GM21526 (cell line): ENCODE data around the gene LACTB.

ENCODE experiments used
- ATAC-seq: cut with Tn5 transposase; IDR thresholded peaks from one replicate; pipeline ENCODE4 v1.9.1; 2021; ENCODE audit warnings: moderate library complexity; ENCODE audit not compliant: unreplicated experiment, low FRiP score

The LACTB gene, protein sequence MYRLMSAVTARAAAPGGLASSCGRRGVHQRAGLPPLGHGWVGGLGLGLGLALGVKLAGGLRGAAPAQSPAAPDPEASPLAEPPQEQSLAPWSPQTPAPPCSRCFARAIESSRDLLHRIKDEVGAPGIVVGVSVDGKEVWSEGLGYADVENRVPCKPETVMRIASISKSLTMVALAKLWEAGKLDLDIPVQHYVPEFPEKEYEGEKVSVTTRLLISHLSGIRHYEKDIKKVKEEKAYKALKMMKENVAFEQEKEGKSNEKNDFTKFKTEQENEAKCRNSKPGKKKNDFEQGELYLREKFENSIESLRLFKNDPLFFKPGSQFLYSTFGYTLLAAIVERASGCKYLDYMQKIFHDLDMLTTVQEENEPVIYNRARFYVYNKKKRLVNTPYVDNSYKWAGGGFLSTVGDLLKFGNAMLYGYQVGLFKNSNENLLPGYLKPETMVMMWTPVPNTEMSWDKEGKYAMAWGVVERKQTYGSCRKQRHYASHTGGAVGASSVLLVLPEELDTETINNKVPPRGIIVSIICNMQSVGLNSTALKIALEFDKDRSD

DNA sequence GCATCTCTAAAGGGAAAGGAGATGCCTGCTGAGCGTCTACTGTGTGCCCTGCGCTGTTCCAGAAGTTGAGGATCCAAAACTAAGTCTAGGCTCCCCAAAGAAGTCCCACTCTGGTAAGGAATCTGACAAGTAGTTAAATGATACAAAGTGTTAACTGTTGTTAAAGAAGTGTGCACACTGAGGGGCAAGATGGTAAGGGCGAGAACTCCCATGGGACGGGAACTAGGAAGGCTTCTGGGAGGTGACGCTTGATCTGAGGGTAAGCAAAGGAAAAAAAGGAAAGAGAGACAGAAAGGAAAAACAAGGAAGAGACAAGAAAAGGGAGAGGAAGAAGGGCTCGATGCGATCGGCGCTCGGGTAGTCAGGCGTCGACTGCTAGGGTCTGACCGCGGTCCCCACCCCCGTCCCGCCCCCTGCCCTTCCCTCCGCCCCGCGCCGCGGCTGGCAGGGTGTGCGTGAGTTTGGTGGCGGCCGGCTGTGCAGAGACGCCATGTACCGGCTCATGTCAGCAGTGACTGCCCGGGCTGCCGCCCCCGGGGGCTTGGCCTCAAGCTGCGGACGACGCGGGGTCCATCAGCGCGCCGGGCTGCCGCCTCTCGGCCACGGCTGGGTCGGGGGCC lies at the start of gene LACTB:
LACTB (plus strand) TSS at position 480 of the 620 bp plus-strand sequence; CDS start at position 491, 11 bp downstream.
- peak; percentile 60 for ATAC-seq

DNA sequence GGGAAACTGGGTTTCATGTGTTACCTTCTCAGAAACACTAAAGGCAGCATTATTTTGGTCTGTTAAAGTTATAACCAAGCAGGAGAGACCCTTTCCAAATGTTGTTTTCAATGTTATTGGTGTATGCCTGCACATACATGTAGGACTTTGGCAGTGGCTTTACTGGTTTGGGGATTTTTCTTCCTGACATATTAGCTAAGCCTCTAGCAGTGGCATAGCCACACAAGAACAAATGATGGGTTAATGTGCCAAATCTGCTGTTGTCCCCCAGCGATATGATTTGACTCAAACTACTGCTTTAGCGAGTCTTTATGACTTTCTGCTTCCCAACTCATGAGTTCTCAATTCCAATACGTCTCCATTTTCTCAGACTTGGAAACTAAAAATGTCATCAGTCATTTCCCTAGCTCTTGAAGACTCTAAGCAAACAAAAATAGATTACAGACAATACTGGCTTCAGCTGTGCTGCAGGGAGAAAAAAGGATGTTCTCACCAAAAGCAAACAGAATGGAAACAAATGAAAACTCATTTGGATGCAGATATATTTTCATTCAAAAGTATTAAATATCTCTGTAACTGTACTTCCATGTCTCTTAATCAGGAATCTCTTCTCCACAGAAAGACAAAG lies 49.5 kb upstream of the LACTB start:
- no peak for ATAC-seq

DNA sequence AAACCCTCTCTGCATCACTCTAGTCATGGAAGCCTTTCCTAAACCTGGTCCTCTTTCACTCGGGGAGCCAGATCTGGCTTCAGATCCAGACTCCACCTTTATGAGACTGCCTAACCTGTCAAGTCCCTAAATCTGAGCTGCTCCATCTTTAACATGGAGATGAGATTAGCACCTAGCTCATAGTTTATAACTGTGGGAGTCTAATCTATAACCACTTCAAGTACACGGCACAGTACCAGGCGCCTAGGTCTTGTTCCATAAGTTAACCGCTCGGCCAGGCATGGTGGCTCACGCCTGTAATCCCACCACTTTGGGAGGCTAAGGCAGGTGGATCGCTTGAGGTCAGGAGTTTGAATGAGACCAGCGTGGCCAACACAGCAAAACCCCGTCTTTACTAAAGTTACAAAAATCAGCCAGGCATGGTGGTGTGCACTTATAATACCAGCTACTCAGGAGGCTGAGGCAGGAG lies 48.8 kb upstream of the LACTB start:
- ATAC-seq, result no peak

DNA sequence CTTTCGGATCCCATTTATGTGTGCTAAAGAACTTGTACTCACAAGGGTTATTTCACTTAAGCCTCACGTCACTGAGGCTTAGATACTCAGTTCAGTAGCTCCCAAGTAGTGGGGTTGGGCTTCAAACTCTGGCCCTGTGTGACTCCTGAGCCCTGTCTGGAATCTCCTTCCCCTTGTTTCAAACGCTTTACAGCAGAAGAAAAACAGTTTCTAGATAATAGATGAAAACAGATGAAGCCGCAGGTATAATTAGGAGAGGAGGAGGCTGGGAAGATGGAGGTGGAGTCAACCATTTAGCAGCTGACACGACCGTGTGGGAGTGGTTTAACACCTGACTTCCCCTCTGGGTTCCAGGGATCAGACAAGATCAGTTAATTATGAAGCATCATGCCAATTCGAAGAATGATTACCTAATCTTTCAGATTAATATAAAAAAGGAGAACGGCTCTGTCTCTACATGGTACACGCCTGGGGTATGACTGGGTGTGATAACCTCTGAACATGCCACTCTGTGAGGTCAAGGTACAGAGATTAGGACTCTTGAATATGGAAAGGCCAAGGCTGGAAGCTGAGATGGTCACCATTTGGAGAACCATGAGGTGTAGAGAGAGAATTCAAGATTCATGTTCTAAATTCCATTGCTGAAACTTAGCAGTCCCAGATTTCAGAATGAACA lies 48.0 kb upstream of the LACTB start:
- ATAC-seq, result no peak

DNA sequence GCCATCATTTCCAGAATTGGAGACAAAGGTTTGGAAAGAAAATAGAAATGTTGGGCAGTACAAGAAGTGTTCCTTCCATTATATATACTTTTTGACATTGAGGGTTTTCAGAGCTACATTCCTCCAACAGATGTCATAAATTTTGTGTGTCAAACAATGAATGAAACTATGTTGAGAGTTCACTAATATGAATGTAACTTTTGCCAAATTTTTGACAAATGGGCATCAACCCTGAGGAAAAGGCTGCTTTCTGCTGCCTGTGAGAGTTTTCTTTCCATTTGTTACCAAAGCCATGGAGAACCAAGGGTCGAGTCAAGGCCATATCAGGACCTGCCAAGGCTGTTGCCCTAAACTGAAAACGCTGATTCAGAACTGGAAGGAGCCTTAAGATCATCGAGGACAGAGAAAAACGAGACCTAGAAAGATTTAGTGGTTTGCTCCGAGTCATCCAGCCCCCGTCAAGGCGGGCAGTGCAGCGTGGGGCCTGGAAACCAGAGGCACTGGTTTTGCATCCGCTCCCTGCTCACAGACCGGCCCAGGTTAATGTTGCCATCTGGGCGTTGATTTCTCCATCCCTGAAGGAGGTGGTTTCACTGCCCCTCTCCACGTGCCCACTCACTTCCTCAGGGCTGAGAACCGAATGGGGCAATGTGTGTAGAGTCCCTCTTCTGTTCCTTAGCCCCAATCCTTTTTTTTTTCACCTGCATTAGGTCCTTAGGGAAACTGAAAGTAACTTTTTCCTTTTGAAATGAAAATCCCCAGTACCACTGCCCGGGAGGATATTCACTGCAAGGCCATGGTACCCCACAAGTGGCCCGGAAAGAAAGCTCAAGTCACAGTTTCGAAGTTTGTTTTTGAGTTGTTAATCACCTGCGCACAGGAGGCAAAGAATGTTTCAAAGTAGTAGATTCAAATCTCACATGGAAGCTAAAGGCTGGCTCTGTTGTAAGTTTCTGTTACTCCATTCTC lies 46.4 kb upstream of the LACTB start:
- no peak for ATAC-seq

DNA sequence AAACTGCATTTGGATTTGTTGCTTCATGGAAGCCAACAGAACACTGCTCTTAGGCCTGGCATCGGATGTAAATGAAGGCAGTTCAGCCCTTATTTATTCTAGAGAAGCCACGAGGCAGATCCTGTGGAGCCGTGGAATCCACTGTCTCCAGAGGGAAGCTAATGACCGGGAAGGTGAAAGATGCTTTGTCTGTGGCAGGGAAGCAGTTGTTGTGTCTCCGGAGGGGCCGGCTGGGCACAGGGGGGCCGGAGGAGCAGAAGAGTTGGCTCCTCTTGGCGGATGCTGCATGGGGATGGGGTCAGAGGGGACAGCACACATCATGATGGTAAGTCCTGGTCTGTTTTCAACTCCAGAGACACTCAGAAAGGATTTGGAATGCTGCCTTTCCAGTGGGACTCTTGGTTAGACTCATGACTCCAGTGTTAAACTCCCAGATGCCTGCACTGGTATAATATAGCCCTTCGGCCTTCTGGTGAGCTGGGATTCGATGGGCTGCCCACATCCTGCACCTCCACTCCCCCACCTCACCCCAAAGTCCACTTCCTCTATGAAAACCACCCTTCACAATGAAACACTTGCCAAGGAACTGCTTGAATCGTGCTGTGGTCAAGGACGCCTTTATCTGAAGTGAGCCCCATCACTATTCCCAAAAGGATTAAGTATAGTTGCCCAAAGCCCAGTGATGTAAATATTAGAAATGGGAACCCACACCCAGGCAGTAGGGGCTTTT lies 45.5 kb upstream of the LACTB start:
- ATAC-seq, result no peak

DNA sequence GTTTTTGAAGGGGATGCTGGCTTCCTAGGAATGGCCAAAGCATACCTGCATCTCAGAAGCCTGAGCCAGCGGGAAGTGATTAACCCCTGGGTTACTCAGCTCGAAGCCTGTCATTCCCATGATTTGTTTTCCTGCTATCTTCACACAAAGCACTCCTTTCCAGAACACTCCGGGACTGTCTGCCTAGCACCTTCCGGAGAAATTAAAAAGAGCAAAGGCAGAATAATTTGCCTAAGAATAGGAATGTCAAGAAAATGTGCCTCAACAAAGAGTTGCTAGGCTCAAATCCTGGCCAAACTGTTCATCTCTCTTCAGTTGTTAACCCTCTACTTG lies 45.0 kb upstream of the LACTB start:
- ATAC-seq, result no peak

DNA sequence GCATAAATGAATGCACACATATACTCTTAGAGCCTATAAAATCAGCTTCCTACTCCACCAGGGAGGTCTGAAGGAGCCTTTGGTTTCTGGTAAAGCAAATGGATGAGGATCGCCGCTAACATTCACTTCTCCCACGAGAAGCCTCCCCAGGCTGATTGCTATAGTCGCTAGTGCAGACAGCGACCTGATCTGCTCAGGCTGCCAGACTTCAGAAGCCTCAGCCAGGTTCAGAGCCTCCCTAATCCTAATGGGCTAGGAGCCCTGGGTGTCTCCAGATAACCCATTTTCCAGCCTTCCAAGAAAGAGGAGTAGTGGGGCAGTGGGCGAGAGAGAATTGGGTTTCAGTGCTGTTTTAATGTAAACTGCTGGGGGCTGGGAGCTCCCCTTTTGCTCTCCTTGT lies 43.7 kb upstream of the LACTB start:
- no peak for ATAC-seq

DNA sequence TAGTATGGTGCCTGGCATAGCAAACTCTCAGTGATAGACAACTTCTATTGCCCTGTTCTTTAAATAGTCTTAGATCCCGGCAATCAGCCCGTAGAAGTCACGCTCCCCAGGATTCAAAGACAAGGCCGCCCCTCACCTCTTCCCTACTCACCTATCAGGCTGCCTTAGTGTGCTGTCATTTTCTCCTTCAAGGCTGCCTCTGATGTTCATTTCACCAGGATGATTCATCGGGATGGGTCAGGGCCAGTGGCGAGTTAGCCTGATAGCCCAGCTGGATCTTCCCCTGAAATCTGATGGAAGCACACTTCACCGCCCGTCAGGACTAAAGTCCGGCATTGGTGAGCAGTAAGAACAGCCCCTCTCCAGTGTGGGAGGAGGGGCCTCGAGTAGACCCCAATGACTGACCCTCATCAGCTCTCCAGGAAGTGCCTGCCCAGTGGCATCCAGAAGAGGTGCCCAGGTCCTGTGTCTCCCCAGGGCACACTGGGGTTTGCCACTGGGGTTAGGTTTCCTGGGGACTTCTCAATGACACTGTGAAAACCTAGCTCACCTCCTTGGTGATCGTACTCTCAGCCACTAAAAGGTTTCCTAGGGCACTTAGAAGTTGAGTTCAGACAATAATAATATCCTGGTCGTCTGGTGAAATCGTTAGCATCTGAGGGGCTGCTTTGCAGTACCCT lies 41.6 kb upstream of the LACTB start:
- no peak for ATAC-seq

DNA sequence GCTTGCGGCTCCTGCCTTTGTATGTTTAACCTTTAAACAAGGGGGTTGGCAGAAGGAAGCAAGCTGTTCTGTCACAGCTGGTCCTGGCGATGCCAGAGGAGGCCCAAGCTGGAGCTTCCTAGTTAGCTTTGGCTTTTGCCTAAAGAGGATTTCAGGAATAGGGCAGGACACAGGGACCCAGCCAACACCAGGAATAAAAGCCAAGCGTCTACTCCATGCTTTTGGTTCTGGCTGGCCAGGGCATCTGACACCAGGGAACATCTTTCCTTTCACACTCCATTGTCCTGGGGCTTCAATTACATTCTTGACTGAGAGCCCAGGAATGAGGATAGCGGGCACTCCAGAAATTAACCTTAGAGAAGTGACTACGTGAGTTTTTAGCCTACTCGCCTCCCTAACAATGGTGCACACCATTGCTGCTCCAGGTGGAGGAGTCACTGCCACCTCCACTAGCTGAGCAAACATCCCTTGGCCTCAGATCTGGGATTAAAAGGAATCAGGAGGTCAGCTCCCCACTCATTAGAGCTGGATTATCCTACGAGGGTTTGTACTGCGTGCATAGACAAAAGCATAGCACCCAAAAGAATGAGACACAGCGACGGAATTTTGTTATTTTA lies 40.9 kb upstream of the LACTB start:
- no peak for ATAC-seq

DNA sequence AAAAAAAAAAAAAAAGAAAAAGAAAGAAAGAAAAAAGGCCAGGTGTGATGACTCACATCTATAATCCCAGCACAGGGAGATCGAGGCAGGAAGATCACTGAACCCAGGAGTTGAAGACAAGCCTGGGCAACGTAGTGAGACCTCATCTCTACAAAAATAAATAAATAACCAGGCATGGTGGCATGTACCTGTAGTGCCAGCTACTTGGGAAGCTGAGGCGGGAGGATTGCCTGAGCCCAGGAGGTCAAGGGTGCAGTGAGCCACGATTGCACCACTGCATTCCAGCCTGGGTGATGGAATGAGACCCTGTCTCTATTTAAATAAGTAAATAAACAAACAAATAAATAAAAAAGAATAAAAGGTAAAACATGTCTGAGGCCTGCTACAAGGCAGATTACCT lies 39.3 kb upstream of the LACTB start:
- ATAC-seq, result no peak

DNA sequence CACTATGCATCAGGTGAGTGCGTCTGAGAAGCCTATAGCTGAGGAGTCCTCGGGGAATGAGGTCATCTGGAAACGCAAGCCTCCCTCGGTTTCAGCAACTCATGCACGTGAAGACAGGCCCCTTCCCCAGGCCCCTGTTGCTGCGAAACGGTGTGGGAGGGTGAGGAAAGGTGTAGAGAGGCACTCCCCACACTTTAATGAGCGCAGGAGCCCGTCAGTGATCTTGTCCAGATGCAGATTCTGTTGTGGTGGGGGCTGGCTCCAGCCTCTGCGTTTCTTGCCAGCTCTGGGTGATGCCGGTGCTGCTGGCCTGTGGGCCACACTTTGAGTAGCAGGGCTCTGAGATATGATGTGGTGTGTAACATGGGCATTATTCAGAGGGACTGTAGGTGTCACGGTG lies 38.6 kb upstream of the LACTB start:
- ATAC-seq, result no peak

DNA sequence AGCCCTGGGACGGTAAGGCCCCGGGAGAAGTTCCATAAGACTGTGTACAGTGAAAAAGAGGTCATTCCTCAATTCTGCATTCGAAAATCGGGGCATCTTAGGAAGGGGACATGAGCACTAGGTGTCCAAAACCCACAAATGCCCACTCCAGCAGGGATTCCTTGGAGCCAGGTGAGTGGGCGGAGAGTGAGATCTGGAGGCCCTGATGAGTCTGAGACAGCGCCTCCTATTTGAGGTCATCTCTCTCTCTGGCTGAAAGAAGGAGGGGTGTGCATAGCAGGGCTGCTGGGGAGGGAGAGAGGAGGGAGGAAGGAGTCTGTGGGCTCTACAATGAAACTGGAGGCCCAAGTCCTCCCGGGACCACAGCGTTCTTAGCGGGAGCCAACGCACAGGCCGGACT lies 38.1 kb upstream of the LACTB start:
- no peak for ATAC-seq

DNA sequence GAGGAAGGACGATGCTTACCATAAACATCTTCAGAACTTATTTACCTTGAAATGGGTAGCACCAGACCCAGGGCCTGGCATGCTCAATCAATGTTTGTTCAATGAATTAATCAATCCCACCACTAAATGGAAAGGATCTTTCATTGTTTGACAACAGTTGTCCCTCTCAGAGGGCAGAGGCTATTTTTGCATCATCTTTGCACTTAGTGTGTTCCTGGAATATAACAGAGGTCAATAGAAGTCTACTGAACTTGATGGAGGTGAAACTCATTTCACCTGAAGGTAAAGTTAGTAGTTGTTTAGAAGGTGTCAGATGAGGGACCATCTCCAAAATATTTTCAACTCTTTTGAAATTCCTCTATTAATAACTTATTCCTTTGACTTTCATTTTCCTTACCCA lies 36.9 kb upstream of the LACTB start:
- no peak for ATAC-seq

DNA sequence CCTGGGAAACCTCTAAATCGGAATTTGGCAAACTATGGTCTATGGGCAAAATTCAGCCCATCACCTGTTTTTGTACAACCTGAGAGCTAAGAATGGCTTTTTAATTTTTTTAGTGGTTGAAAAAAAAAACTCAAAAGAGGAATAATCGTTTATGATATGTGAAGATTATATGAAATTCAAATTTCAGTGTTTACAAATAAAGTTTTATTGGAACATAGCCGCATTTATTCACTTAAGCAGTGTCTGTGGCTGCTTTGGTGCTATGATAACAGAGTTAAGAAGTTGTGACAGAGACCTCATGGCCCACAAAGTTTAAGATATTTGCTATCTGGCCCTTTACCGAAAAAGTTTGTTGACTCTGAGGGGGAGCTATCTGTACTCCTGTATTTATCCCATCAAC lies 36.4 kb upstream of the LACTB start:
- ATAC-seq, result no peak

DNA sequence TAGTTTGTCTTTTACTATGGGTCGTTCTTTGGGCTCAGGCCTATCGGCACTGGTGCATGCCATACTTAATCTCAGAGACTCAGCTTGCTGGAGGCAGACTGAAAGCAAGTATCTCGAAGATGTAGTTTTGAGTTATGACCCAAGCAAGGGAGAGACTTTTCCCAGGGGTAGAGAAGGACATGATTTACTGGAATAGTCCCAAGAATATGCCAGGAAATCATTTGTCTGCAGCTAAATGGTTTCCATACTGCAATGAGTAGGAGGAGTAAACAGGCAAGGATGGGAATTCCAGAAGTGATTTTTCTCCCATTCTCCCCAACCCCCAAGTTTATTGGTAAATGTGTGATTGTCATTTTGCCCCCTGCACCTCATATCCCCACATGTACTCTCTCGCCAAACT lies 35.4 kb upstream of the LACTB start:
- no peak for ATAC-seq

DNA sequence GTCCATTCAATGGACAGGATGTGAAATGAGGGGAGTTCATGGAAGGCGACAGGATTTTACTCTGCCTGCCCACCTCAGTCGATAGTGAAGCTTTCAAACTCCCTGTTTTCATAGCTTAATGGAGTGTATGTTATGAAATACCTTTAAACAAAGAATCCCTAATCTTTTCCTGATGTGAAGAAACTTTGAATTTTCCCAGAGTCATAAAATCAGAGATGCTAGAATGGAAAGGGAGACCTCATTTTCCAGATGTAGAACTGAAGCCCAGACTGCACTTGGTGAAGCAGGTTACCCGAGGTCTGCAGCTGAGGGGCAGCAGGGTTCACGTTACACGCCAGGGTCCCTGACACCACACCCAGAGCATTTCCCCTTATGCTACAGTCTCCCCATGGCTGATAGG lies 34.7 kb upstream of the LACTB start:
- ATAC-seq, result no peak

DNA sequence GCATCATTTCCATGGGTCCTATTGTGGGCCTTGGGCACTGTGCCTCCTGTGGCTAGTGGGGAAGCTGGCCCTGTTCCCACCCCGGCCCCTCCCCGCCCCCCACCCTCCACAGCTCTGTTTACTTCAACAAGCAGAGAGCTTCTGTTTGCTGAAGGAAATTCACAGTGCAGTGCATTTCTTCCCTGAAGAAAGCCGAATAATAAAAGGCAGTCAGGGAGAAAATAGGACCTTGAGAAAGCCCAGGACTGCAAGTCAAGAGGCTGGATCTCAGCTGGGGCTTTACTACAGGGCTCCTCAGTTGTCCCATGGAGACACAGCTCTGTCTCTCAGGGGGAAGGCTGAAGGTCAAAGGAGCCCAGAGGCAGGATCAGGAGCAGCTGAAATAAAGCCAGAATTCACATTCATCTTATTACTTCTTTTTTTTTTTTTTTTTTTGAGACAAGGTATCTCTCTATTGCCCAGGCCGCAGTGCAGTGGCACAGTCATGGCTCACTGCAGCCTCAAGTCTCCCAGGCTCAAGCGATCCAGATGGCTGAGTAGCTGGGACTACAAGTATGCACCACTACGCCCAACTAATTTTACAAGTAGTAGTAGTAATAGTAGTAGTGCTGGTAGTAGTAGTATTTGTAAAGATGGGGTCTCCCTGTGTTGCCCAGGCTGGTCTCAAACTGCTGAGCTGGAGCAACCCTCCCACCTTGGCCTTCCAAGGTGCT lies 33.0 kb upstream of the LACTB start:
- no peak for ATAC-seq
